HepG2 (cell line): ENCODE results near the gene EPHB3. TPM values are rescaled to one million over a fixed set of nuclear protein-coding genes. Genes with fewer than 3 reads are reported as not detected.

Experiments
- ATF6 ChIP-seq: sonication (generic); formaldehyde crosslinking; conservative IDR thresholded peaks from 2 replicates; pipeline ENCODE4 v1.4.0; 2020; ENCODE audit warnings: missing genetic modification reagents
- CC2D1A ChIP-seq: sonication (generic); formaldehyde crosslinking; IDR thresholded peaks from 2 replicates; pipeline ENCODE4 v1.8.1; 2023; ENCODE audit warnings: mild to moderate bottlenecking, missing genetic modification reagents
- E2F1 ChIP-seq: sonication (generic); formaldehyde crosslinking; IDR thresholded peaks from 2 replicates; pipeline ENCODE4 v1.5.0; 2020; ENCODE audit warnings: missing genetic modification reagents
- KMT2B ChIP-seq: IDR thresholded peaks from 2 replicates; pipeline ENCODE4 v1.6.1; 2016; ENCODE audit warnings: missing genetic modification reagents, missing compliant biosample characterization
- MAF1 ChIP-seq: sonication (generic); formaldehyde crosslinking; IDR thresholded peaks from 2 replicates; pipeline ENCODE4 v1.5.0; 2020; ENCODE audit warnings: missing genetic modification reagents, borderline replicate concordance
- RFX5 ChIP-seq: IDR thresholded peaks from 2 replicates; pipeline ENCODE4 v1.6.1; 2011; ENCODE audit warnings: low read depth, low read length, improper control_type of control experiment
- STAT6 ChIP-seq: sonication (generic); formaldehyde crosslinking; IDR thresholded peaks from 2 replicates; pipeline ENCODE4 v1.4.0; 2020; ENCODE audit warnings: missing genetic modification reagents, mild to moderate bottlenecking, borderline replicate concordance
- TFAP4 ChIP-seq: sonication (generic); IDR thresholded peaks from 2 replicates; pipeline ENCODE4 v1.6.1; 2016; ENCODE audit warnings: low read depth, borderline replicate concordance
- ZBTB49 ChIP-seq: sonication (generic); formaldehyde crosslinking; IDR thresholded peaks from 2 replicates; pipeline ENCODE4 v1.4.0; 2020; ENCODE audit warnings: missing genetic modification reagents, borderline replicate concordance
- ZNF121 ChIP-seq: sonication (generic); formaldehyde crosslinking; IDR thresholded peaks from 2 replicates; pipeline ENCODE4 v1.5.0; 2020; ENCODE audit warnings: mild to moderate bottlenecking, missing genetic modification reagents
- polyA plus RNA-seq, 8 experiments: library from polyadenylated mRNA; depleted of rRNA in 3 of 8; stranded (reverse) in 7 of 8; unstranded in 1 of 8; fragments of >200 nt; fragmentation: Illumina TruSeq in 4 of 8; extraction: Trizol in 4 of 8; gene quantifications; 2 replicates each; pipeline versions ENCODE4 v1.2.1 to v1.2.3, GENCODE V29; 2011 to 2016; ENCODE audit warnings: low read depth in 4 of 8, missing spikeins in 1 of 8, mixed read lengths in 1 of 8; ENCODE audit not compliant: insufficient read depth in 1 of 8
- total RNA-seq, 5 experiments: library from RNA; depleted of rRNA; stranded (reverse); fragments of >200 nt; fragmentation: Illumina TruSeq; extraction: Trizol; gene quantifications; 2 replicates each; pipeline ENCODE4 v1.2.3, GENCODE V29; 2016; ENCODE audit warnings: low read depth in 1 of 5

The EPHB3 gene
- total and polyA plus RNA-seq, 2 of the 13 experiments (the other 11 are each of a cell fraction or from before 2014, with no cell fraction given): 0.01 TPM; not detected in 1

DNA sequence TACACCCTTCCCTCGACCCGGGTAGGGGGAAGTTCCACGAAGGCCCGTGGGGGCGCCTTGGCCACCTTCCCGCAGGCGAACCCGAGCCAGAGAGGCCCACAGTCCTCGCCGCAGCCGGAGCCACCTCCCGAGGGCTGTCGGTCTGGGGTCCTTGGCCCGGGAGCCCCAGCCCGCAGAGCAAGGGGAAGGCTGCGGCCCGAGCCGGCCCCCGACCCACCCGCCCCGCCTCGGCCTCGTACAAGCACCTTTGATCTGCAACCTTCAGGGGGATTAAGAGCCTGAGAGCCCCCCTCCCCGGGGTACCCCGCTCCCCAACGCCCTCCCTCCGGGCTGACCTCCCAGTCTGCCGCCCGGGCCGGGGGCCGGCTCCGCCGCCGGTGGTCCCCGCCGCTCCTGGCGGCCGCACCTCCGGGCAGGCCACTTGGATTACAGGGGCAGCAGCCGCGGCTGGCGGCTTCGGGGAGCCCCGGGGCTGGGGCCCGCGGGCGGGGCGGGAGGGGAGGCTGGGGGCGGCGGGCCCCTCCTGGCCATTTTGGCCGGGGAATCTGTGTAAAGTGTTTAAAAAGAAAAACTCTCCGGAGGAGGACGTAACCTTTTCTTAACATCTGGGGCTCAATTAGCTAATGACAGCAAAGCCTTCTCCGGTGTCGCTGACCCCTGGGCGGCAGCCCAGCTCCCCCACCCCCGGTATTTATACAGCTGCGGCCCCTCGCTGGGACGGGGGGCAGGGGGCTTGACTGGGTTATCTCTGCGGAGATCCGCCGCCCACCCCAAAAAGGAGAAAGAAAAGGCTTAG lies 40.2 kb downstream of the EPHB3 start (continued):
- no peak for TF ChIP-seq E2F1 (CRISPR knock-in tag)
- TF ChIP-seq MAF1: no peak
- no peak for TF ChIP-seq RFX5
- TF ChIP-seq TFAP4: no peak
- no peak for TF ChIP-seq ATF6
- no peak for TF ChIP-seq CC2D1A (CRISPR knock-in tag)
- no peak for TF ChIP-seq ZNF121 (CRISPR knock-in tag)
- TF ChIP-seq STAT6: no peak
- no peak for TF ChIP-seq KMT2B (CRISPR knock-in tag)
- no peak for TF ChIP-seq ZBTB49 (CRISPR knock-in tag)
